Measurements from ENCODE around the gene GLT8D2. TPM values are rescaled to one million over a fixed set of nuclear protein-coding genes. Genes with fewer than 3 reads are reported as not detected.

Gene GLT8D2
- total RNA-seq, result 0.28 and 0.45 TPM in 2 replicates

GRCh38 chr12:104049903-104050356 lies at the start of gene GLT8D2:
Gene GLT8D2 (minus strand): TSS chr12:104050187. CDS start chr12:104019648, 30,539 bp downstream.

GRCh38 chr12:104064031-104064841 lies 14.2 kb upstream of the GLT8D2 start, which contains the start of gene HCFC2:
Gene HCFC2 (plus strand): TSS chr12:104064531. CDS start chr12:104064561, 30 bp downstream.

GRCh38 chr12:103965590-103966504 lies 84.1 kb downstream of the GLT8D2 start, which contains the start of gene TDG:
Gene TDG (plus strand): TSS chr12:103965872. CDS start chr12:103966038, 166 bp downstream.

Other genes with a start within 250 kb of the GLT8D2 start
- 3.6 and 4.6 TPM in 2 replicates for gene NT5DC3, start 209.0 kb downstream of the GLT8D2 start, total RNA-seq
- 799 and 934 TPM in 2 replicates for gene HSP90B1, start 119.8 kb downstream of the GLT8D2 start, total RNA-seq
- gene TDG, start 84.3 kb downstream of the GLT8D2 start, total RNA-seq, result 29.0 and 31.6 TPM in 2 replicates
- 12.7 and 18.5 TPM in 2 replicates for gene HCFC2, start 14.3 kb upstream of the GLT8D2 start, total RNA-seq
- gene NFYB, start 88.0 kb upstream of the GLT8D2 start, total RNA-seq, result 15.4 and 16.9 TPM in 2 replicates
- 411 and 1,023 TPM in 2 replicates for gene TXNRD1, start 165.6 kb upstream of the GLT8D2 start, total RNA-seq